HG03025 (cell line): ENCODE data around the gene FAM114A2.
"Not testable (repeated sequence)": the region's sequence is repeated elsewhere in the genome, so short reads cannot be mapped to it uniquely, and the experiment has no call there.

Experiments used
- ATAC-seq: cut with Tn5 transposase; IDR thresholded peaks from one replicate; pipeline ENCODE4 v1.9.1; 2021; ENCODE audit warnings: mild to moderate bottlenecking, moderate library complexity; ENCODE audit not compliant: unreplicated experiment, low FRiP score

FAM114A2 gene

DNA sequence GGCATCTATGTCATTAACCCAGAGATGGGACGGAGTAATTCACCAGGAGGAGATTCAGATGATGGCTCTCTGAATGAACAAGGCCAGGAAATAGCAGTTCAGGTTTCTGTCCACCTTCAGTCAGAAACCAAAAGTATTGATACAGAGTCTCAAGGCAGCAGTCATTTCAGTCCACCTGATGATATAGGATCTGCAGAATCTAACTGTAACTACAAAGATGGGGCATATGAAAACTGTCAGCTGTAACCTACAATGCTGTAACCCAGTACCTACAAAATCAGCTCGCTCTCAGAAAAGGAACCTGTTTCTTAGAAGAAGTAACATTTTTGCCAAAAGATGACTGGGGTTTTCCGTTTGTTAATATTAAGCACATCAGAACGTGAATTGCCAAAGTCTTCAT lies 14.8 kb upstream of the FAM114A2 start:
- ATAC-seq = no peak

GRCh38 chr5:154049636-154050035 lies 10.9 kb upstream of the FAM114A2 start:
- no peak for ATAC-seq

- no peak for ATAC-seq
These were observed 8.6 kb upstream of the FAM114A2 start for GRCh38 chr5:154047324-154047723.

- ATAC-seq = no peak
These were observed 7.8 kb upstream of the FAM114A2 start for GRCh38 chr5:154046486-154046885.

DNA sequence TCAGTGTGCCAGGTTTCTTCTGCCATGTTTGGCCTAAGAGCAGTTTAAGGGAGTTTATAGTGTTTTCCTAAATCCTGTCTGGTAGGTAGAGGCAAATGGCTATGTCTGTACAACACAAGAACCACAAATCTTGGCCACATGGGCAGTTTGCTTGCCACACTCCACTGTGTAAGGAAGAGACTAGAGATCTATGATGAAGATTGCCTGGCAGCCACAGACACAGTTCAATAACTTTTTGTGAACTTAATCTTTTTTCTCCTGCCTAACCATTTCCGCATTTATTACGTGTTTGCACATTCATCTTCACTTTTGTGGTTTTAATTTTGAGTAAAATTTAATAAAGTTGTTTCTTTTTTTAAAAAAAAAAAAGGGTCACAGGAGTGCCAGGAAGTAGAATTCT lies 5.9 kb upstream of the FAM114A2 start:
- no peak for ATAC-seq

DNA sequence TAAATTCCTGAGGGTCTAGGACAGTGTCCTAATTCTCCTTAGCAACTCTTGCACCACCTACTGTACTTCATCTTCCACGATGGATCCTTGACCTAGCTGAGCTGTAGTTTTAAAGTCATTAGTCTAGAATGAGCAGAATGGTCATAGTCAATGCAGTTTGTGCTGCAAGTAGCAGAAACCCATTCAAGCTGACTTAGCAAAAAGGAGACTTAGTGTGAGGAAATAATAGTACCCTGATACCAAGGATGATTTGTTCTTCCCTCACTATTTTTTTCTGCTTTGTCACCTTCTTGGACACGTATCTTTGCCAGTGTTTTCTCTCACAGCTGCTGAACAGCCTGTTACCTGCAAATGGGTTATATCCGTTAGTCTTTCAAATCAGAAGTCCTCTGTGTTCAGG lies 5.4 kb upstream of the FAM114A2 start:
- no peak for ATAC-seq

DNA sequence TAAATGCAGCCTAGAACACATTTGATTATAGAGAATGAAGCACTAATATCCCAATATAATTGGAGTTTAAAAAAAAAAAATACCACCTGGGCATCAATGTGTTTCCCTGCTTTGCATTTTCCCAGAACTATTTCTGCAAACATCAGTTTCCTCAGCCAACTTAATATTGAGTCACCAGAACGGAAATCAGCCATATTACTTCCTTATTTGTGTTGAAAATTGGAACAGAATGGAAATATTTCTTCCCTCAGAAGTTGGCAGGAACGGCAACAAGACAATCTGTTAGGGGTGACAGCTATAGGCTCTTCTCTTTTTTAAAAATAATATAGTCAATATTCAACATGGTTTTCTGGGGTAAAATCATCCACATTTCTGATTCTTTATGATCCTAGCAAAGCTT lies 4.1 kb upstream of the FAM114A2 start:
- ATAC-seq = no peak

DNA sequence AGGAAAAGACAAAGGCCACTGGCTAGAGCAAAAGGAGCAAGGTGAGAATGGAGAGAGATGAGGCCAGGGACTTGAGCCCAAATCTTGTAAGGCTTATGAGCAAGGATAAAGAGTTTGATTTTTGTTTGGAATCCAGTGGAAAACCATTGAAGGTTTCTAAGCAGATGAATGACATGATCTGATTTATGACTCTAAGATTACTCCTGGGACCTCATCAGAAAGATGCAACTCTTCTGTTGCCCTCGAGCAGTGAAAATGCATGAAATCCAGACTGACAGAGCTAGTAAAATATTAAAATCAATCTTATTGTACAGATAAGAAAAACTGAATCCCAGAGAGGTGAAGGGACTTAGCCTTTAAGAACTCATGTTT lies 734 bp upstream of the FAM114A2 start:
- no peak for ATAC-seq

- ATAC-seq = peak; percentile 68
These were observed 426 bp downstream of the FAM114A2 start for GRCh38 chr5:154038261-154038706.

GRCh38 chr5:154034944-154035343 lies 3.8 kb downstream of the FAM114A2 start:
- no peak for ATAC-seq

DNA sequence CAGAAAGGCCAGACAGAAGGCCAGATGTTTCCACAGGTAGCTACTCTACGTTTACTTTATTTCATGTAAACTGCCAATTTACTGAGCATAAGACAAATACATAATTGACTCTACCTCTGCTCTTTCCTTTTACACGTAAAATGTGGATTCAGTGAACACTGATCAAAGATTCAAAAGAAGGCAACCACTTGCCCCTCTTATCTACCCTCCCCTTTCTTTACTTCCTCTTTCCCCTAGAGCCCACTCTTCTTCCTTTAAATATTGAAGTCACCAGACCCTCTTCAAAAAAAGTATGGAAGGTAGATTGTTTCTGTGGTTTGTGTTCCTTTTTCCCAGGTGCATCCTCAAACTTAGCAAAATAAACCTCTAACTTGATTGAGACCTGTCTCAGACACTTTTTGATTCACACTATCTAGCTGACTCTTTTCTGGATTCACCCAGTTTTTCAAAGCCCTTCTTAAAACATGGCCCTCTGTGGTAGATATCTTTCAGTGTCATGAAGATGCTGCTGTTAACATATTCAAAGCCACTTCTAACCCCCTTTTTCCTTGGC lies 6.7 kb downstream of the FAM114A2 start:
- no peak for ATAC-seq

DNA sequence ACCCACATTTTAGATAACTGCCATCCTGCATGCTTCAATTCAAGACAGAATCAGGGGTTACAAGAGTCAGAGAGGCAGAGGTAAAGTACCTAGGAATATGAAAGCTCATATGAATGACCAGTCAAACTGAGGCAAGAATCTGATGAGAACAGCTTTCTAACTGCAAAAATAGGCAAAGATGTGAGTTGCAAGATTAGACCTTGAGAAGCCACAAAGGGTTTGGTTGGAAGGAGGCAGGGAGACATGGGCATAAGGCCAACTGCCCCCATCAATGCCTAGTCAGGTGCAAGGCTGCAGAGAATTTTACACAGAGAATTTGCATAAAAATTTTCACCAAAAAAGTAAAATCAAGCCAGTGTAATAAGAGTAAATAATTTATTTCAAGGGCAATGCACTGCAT lies 12.8 kb downstream of the FAM114A2 start:
- no peak for ATAC-seq

DNA sequence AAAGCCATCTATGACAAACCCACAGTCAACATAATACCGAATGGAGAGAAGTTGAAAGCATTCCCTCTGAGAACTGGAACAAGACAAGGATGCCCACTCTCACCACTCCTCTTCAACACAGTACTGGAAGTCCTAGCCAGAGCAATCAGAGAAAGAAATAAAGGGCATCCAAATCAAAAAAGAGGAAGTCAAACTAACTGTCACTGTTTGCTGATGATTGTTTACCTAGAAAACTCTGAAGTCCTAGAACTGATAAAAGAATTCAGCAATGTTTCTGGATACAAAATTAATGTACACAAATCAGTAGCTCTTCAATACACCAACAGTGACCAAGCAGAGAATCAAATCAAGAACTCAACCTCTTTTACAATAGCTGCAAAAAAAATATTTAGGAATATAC lies 19.8 kb downstream of the FAM114A2 start:
- not testable (repeated sequence) for ATAC-seq

DNA sequence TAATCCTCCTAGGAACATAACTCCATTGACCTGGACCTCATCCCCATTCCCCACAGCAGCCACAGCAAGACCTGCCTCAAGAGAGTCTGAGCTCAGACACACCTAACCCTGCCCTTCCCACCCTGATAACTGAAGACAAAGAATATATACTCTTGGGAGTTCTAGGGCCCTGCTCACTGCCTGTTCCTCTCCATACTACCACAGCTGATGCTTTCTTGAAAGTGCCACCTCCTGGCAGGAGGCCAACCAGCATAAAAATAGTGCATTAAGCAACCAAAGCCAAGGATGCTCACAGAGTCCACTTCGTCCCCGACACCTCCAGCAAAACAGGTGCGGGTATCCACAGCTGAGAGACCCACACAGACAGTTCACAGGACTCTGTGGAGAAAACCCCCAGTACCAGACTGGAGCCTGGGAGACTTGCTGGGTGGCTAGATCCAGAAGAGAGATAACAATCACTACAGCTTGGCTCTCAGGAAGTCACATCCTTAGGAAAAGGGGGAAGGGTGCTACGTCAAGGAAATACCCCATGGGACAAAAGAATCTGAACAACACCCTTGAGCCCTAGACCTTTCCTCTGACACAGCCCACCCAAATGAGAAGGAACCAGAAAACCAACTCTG lies 23.5 kb downstream of the FAM114A2 start:
- no peak for ATAC-seq

GRCh38 chr5:154010660-154011059 lies 28.1 kb downstream of the FAM114A2 start:
- no peak for ATAC-seq

DNA sequence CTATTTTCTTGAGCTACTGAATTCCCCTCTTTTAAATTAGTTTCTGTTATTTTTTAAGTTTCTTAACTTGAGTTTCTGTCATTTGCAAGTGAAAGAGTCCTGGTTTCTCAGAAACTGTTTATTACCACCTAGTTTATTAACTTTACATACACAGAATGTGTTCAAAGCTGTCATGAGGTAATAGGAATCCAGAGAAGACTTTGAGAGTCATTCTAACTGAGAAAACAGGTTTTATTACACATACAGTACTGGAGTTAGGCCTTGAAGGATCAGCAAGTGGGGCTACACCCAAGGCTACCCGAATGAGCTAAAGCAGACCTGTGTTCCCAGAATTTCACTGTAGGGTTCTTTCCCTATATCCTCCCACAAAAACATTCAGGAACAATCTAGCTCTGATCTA lies 33.1 kb downstream of the FAM114A2 start:
- no peak for ATAC-seq

DNA sequence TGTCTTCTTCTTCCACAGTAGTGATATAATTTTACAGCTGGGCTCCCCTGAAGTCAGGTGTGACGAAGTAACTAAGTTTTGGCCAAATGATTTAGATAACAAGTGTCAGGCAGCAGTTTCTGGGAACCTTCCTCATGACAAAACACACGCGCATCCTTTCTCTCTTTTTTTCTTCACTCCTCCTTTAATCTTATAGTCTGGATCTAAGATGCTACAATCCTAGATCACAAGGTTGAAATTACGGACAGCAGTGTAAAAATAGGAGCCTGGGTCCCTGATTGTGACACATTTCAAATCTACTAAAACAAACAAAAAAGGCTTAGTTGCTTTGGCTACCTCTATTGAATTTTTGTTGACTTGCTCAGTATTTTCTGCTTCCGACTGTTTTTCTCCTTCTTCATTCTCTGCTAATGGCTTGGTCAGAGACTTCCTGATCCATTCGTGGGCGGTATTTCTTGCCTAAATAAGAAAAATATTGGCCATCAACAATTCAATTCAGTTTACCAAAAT lies 36.1 kb downstream of the FAM114A2 start:
- no peak for ATAC-seq

DNA sequence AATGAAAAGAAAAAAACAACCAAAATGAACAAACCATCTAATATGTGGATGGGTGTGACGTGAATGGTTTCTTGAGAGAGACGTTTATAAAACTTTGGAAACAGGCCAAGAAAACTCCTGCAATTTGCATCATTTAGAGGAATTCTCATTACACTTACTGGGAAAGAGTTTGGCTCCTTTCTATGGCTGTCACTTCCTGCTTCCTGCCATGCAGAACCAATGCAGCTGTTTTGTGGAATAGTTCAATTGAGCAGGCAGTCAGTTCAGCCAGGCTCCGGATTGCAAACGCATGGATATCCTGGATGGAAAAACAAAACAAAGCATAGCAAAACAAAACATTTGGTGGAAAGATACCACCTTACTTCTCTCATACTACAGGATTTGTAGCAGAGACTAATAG lies 36.6 kb downstream of the FAM114A2 start:
- no peak for ATAC-seq

- no peak for ATAC-seq
These were observed 38.0 kb downstream of the FAM114A2 start for GRCh38 chr5:154000703-154001102.

GRCh38 chr5:153999995-154000394 lies 38.7 kb downstream of the FAM114A2 start:
- no peak for ATAC-seq

GRCh38 chr5:153998768-153999167 lies 39.9 kb downstream of the FAM114A2 start:
- ATAC-seq = no peak

DNA sequence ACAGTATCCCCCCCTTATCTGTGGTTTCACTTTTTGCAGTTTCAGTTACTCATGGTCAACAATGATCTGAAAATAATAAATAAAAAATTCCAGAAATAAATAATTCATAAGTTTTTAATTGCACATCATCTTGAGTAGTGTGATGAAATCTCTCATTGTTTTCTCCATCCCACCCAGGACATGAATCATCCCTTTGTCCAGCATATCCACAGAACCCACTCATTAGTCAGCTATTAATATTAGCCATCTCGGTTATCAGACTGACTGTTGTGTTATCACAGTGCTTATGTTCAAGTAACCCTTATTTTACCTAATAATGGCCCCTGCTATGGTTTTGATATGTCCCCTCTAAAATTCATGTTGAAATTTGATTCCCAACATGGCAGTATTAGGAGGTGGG lies 40.7 kb downstream of the FAM114A2 start:
- ATAC-seq = no peak
